ENCODE measurements around the gene TP53I3.
"Not testable (repeated sequence)": the region's sequence is repeated elsewhere in the genome, so short reads cannot be mapped to it uniquely, and the experiment has no call there.

TP53I3 gene

GRCh38 chr2:24104110-24104650 lies 19.5 kb upstream of the TP53I3 start:
- no peaks in the 10 kb centered on the region for H3K27me3 ChIP-seq
- H3K36me3 ChIP-seq: no peaks in the 10 kb centered on the region
- no peak for DNase-seq
- TF ChIP-seq CTCF (IDR thresholded peaks at IDR 0.05; ENCODE audit: low read depth, low read length): no peak
- peaks cover 5% of the 10 kb centered on the region for H3K4me1 ChIP-seq
- no peak overlapping the region for H3K4me3 ChIP-seq (ENCODE audit: low read depth, low read length)
- H3K9me3 ChIP-seq: no peaks in the 10 kb centered on the region

- no peaks in the 10 kb centered on the region for H3K27me3 ChIP-seq
- no peaks in the 10 kb centered on the region for H3K9me3 ChIP-seq
- peaks cover 5% of the 10 kb centered on the region for H3K4me1 ChIP-seq
- no peak for DNase-seq
- no peak overlapping the region for H3K4me3 ChIP-seq (ENCODE audit: low read depth, low read length)
- H3K36me3 ChIP-seq: no peaks in the 10 kb centered on the region
- TF ChIP-seq CTCF (IDR thresholded peaks at IDR 0.05; ENCODE audit: low read depth, low read length): no peak
These were observed 18.0 kb upstream of the TP53I3 start for GRCh38 chr2:24102677-24103076.

DNA sequence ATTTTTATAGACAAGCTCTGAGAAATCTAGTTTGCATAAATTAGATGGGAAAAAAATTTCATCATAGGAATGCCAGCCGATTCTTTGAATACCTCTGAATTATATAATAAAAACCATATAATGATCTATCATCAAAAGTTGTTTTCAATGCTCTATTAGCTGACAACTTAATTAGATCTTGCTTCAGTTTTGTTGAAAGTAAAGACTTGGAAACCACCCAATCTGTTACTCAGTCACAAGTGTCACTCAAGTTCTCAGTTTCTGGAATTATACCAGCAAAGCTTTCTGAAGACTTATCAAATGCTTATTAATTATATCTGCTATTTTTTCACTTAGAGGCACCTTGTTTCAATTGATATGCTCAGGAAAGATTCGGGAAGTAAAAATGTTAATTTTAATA lies 17.4 kb upstream of the TP53I3 start:
- no peak overlapping the region for H3K4me3 ChIP-seq (ENCODE audit: low read depth, low read length)
- H3K9me3 ChIP-seq: no peaks in the 10 kb centered on the region
- no peak for DNase-seq
- TF ChIP-seq CTCF (IDR thresholded peaks at IDR 0.05; ENCODE audit: low read depth, low read length): no peak
- no peaks in the 10 kb centered on the region for H3K27me3 ChIP-seq
- peaks cover 5% of the 10 kb centered on the region for H3K4me1 ChIP-seq
- H3K36me3 ChIP-seq: no peaks in the 10 kb centered on the region

GRCh38 chr2:24100732-24101131 lies 16.1 kb upstream of the TP53I3 start:
- H3K4me3 ChIP-seq (ENCODE audit: low read depth, low read length); H3K27me3 ChIP-seq; H3K4me1 ChIP-seq; DNase-seq; H3K9me3 ChIP-seq; H3K36me3 ChIP-seq: not testable (repeated sequence)

- H3K4me3 ChIP-seq (ENCODE audit: low read depth, low read length); H3K4me1 ChIP-seq; H3K9me3 ChIP-seq; DNase-seq; H3K27me3 ChIP-seq; H3K36me3 ChIP-seq: not testable (repeated sequence)
These were observed 10.6 kb upstream of the TP53I3 start for GRCh38 chr2:24095171-24095677.

- H3K9me3 ChIP-seq; H3K27me3 ChIP-seq; DNase-seq; H3K4me1 ChIP-seq; H3K36me3 ChIP-seq; H3K4me3 ChIP-seq (ENCODE audit: low read depth, low read length): not testable (repeated sequence)
These were observed 8.6 kb upstream of the TP53I3 start for GRCh38 chr2:24093270-24093669.

GRCh38 chr2:24088821-24089359 lies 4.3 kb upstream of the TP53I3 start:
- TF ChIP-seq CTCF (IDR thresholded peaks at IDR 0.05; ENCODE audit: low read depth, low read length): no peak
- no peaks in the 10 kb centered on the region for H3K36me3 ChIP-seq
- no peak overlapping the region for H3K4me3 ChIP-seq (ENCODE audit: low read depth, low read length)
- DNase-seq: no peak
- H3K9me3 ChIP-seq: no peaks in the 10 kb centered on the region
- H3K27me3 ChIP-seq: no peaks in the 10 kb centered on the region
- H3K4me1 ChIP-seq: peaks cover 4% of the 10 kb centered on the region; the same call in 1 of the 2 replicates

Measured in BE2C (cell line).